CD4-positive, alpha-beta memory T cell (primary cell): ENCODE data around the gene PHB1. TPM values are rescaled to one million over a fixed set of nuclear protein-coding genes. Genes with fewer than 3 reads are reported as not detected.

Source experiments
- CTCF ChIA-PET: fragments of 350-600 bp; sonication (Branson Sonifier 250); formaldehyde crosslinking; loops from one replicate; lab custom pipeline; 2021; ENCODE audit warnings: inconsistent platforms; ENCODE audit not compliant: partially characterized antibody; lab: Charles Lee
- POLR2A ChIA-PET: fragments of 350-600 bp; sonication (Branson Sonifier 250); formaldehyde crosslinking; loops from one replicate; lab custom pipeline; 2021; ENCODE audit not compliant: partially characterized antibody; lab: Charles Lee
- DNase-seq, 5 donors: peaks; one replicate each; pipeline versions ENCODE4 v3.0.0 to v3.0.0-alpha.2; 2020 to 2022; ENCODE audit warnings: mixed read lengths in 1 of 5
- H3K27ac ChIP-seq: one replicate; pipeline ENCODE4 v1.7.0; 2013; ENCODE audit warnings: low read depth, low read length
- H3K27me3 ChIP-seq: 2 replicates; pipeline ENCODE4 v1.7.0; 2013; ENCODE audit warnings: mild to moderate bottlenecking, low read length, moderate library complexity; ENCODE audit not compliant: insufficient read depth
- H3K36me3 ChIP-seq: 2 replicates; pipeline ENCODE4 v1.7.0; 2013; ENCODE audit warnings: mild to moderate bottlenecking, low read length, moderate library complexity; ENCODE audit not compliant: insufficient read depth
- H3K4me1 ChIP-seq: 2 replicates; pipeline ENCODE4 v1.7.0; 2013; ENCODE audit warnings: mild to moderate bottlenecking, low read length, moderate library complexity; ENCODE audit not compliant: insufficient read depth
- H3K4me3 ChIP-seq, 2 donors: one replicate each; pipeline ENCODE4 v1.7.0; 2013; ENCODE audit warnings: low read length in 2 of 2, mild to moderate bottlenecking in 1 of 2
- H3K9me3 ChIP-seq, 2 donors: one replicate each; pipeline ENCODE4 v1.7.0; 2013; ENCODE audit warnings: low read length in 2 of 2, control low read depth in 1 of 2; ENCODE audit not compliant: control insufficient read depth in 1 of 2
- H3K27ac Mint-ChIP-seq, 7 donors: one replicate each; pipeline ENCODE4 v1.8.0; 2020 to 2021; ENCODE audit warnings: mixed read lengths in 7 of 7, mild to moderate bottlenecking in 6 of 7, inconsistent platforms in 3 of 7, moderate library complexity in 3 of 7
- H3K27me3 Mint-ChIP-seq, 2 donors: one replicate each; pipeline ENCODE4 v1.8.0; 2020 to 2021; ENCODE audit warnings: mixed read lengths in 2 of 2
- H3K36me3 Mint-ChIP-seq, 2 donors: one replicate each; pipeline ENCODE4 v1.8.0; 2020 to 2021; ENCODE audit warnings: mixed read lengths in 2 of 2, inconsistent platforms in 1 of 2, mild to moderate bottlenecking in 1 of 2
- H3K4me1 Mint-ChIP-seq, 4 donors: one replicate each; pipeline ENCODE4 v1.8.0; 2020 to 2021; ENCODE audit warnings: mixed read lengths in 4 of 4, mild to moderate bottlenecking in 1 of 4
- H3K4me3 Mint-ChIP-seq, 8 donors: one replicate each; pipeline ENCODE4 v1.8.0; 2020 to 2021; ENCODE audit warnings: mixed read lengths in 8 of 8, mild to moderate bottlenecking in 7 of 8, moderate library complexity in 6 of 8, inconsistent platforms in 3 of 8
- H3K9me3 Mint-ChIP-seq, 8 donors: one replicate each; pipeline ENCODE4 v1.8.0; 2020 to 2021; ENCODE audit warnings: mixed read lengths in 8 of 8, mild to moderate bottlenecking in 5 of 8, inconsistent platforms in 3 of 8, moderate library complexity in 1 of 8
- intact Hi-C: fragments of 100-400 bp; cut with micrococcal nuclease; formaldehyde crosslinking; loops from one replicate; pipeline ENCODE4 v1.15.1; 2023
- polyA plus RNA-seq, 2 donors: library from polyadenylated mRNA; unstranded; fragments of 300-500 nt; fragmentation: Illumina TruSeq; gene quantifications; one replicate each; pipeline ENCODE4 v1.2.3, GENCODE V29; 2021
- total RNA-seq, 2 experiments: library from RNA; stranded (reverse); gene quantifications; one replicate each; pipeline ENCODE4 v1.2.3, GENCODE V29; 2021

The PHB1 gene
- total and polyA plus RNA-seq, 4 experiments from 2014 or later = 62.0 to 202 (median 108) TPM

- DNase-seq = no peak
- Histone ChIP-seq H3K4me1 (peaks cover 42% of the 10 kb centered on the region), H3K27ac (no peak overlapping the region), H3K36me3 (no peaks in the 10 kb centered on the region), H3K4me3 (no peak overlapping the region), H3K27me3 (no peaks in the 10 kb centered on the region), H3K9me3 (no peaks in the 10 kb centered on the region)
- POLR2A ChIA-PET = interaction anchor here (1.0 to 1.6 kb wide), 2 partner anchors 22 to 47 kb away, joined by 3 to 4 read pairs; no protein-coding TSS in a partner anchor
- Mint-ChIP-seq H3K36me3 (peaks cover 0 to 16% of the 10 kb centered on the region in 2 donors), H3K9me3 (no peaks in the 10 kb centered on the region), H3K4me1 (peaks cover 28 to 49% (median 42%) of the 10 kb centered on the region in 4 donors), H3K27me3 (no peaks in the 10 kb centered on the region), H3K4me3 (no peak overlapping the region), H3K27ac (peak overlapping the region in 2 of 7 donors; percentile 71 to 79)
- CTCF ChIA-PET = interaction anchor here (1.1 to 9.3 kb wide), 4 partner anchors 14 to 47 kb away, joined by 3 to 199 read pairs (median 64); no protein-coding TSS in a partner anchor
- intact Hi-C loops = loop anchor here (5.0 kb wide), 1 partner anchor 313 kb away; the partner anchor contains the start of gene SPOP
Measured at GRCh38 chr17:49364119-49364518, 50.6 kb downstream of the PHB1 start.

- DNase-seq = no peak
- POLR2A ChIA-PET = interaction anchor here (1.6 to 8.1 kb wide), 3 partner anchors 19 to 46 kb away, joined by 4 to 197 read pairs (median 95); no protein-coding TSS in a partner anchor
- intact Hi-C loops = loop anchor here (5.0 kb wide), 1 partner anchor 314 kb away; the partner anchor contains the start of gene SPOP
Measured at GRCh38 chr17:49363251-49363650, 51.4 kb downstream of the PHB1 start.

GRCh38 chr17:49362723-49363117 is 52.0 kb downstream of the PHB1 start:
- H3K9me3 Mint-ChIP-seq = no peaks in the 10 kb centered on the region
- Histone ChIP-seq H3K9me3 (no peaks in the 10 kb centered on the region), H3K27ac (peak overlapping the region; percentile 66), H3K4me3 (peak overlapping the region in 1 of 2 donors; percentile 61), H3K27me3 (no peaks in the 10 kb centered on the region), H3K4me1 (peaks cover 56% of the 10 kb centered on the region), H3K36me3 (no peaks in the 10 kb centered on the region)
- peaks cover 38 to 58% (median 53%) of the 10 kb centered on the region in 4 donors for H3K4me1 Mint-ChIP-seq
- no peaks in the 10 kb centered on the region for H3K27me3 Mint-ChIP-seq
- CTCF ChIA-PET = interaction anchor here (8.4 to 9.3 kb wide), 2 partner anchors 20 to 46 kb away, joined by 59 to 69 read pairs; no protein-coding TSS in a partner anchor
- peak overlapping the region; percentile 71 to 98 (median 95) for H3K27ac Mint-ChIP-seq
- POLR2A ChIA-PET = interaction anchor here (0.6 to 8.1 kb wide), 6 partner anchors 19 to 37 kb away, joined by 3 to 197 read pairs (median 4); no protein-coding TSS in a partner anchor
- intact Hi-C loops = loop anchor here (1.0 to 5.0 kb wide), 4 partner anchors 47 to 315 kb away; partner anchors contain the start of genes PHB1 and SPOP
- no peak for DNase-seq
- H3K36me3 Mint-ChIP-seq = peaks cover 0 to 13% of the 10 kb centered on the region in 2 donors
- peak overlapping the region; percentile 87 to 98 (median 91) for H3K4me3 Mint-ChIP-seq

More at GRCh38 chr17:49363251-49363650, 51.4 kb downstream of the PHB1 start:
- Histone ChIP-seq H3K27ac (no peak overlapping the region), H3K4me1 (peaks cover 50% of the 10 kb centered on the region), H3K36me3 (no peaks in the 10 kb centered on the region), H3K27me3 (no peaks in the 10 kb centered on the region), H3K9me3 (no peaks in the 10 kb centered on the region), H3K4me3 (no peak overlapping the region)
- CTCF ChIA-PET = interaction anchor here (8.4 to 9.3 kb wide), 3 partner anchors 21 to 47 kb away, joined by 59 to 199 read pairs (median 69); no protein-coding TSS in a partner anchor
- Mint-ChIP-seq H3K4me3 (peak overlapping the region in 2 of 8 donors; percentile 30 to 90), H3K9me3 (no peaks in the 10 kb centered on the region), H3K4me1 (peaks cover 33 to 54% (median 49%) of the 10 kb centered on the region in 4 donors), H3K27me3 (no peaks in the 10 kb centered on the region), H3K27ac (peak overlapping the region in 6 of 7 donors; percentile 9 to 98 (median 58)), H3K36me3 (peaks cover 0 to 13% of the 10 kb centered on the region in 2 donors)

- Mint-ChIP-seq H3K4me3 (peak within 1 kb of the TSS; percentile 91 to 98 (median 94)), H3K27ac (peak within 1 kb of the TSS; percentile 91 to 98 (median 96)), H3K4me1 (peaks cover 43 to 64% (median 57%) of the 10 kb centered on the region in 4 donors), H3K9me3 (no peaks in the 10 kb centered on the region), H3K36me3 (peaks cover 0 to 13% of the 10 kb centered on the region in 2 donors), H3K27me3 (no peaks in the 10 kb centered on the region)
- POLR2A ChIA-PET = interaction anchor here (0.6 to 8.1 kb wide), 13 partner anchors 10 to 312 kb away, joined by 3 to 197 read pairs (median 5); no protein-coding TSS in a partner anchor
- CTCF ChIA-PET = interaction anchor here (1.3 to 9.3 kb wide), 4 partner anchors 10 to 45 kb away, joined by 3 to 69 read pairs (median 34); no protein-coding TSS in a partner anchor
- no peaks in the 10 kb centered on the region for H3K36me3 ChIP-seq
- DNase-seq = peak; percentile 96 to 98 (median 97)
- peak within 1 kb of the TSS; percentile 48 to 61 for H3K4me3 ChIP-seq
- H3K27me3 ChIP-seq = no peaks in the 10 kb centered on the region
- peaks cover 62% of the 10 kb centered on the region for H3K4me1 ChIP-seq
- intact Hi-C loops = loop anchor here (1.0 to 5.0 kb wide), 6 partner anchors 20 to 315 kb away; partner anchors contain the start of genes PHB1 and SPOP
- H3K9me3 ChIP-seq = no peaks in the 10 kb centered on the region
- H3K27ac ChIP-seq = peak within 1 kb of the TSS; percentile 66
Measured at GRCh38 chr17:49361902-49362722, 52.6 kb downstream of the PHB1 start, which contains the start of gene ZNF652. Gene ZNF652 (minus strand): TSS chr17:49362250. CDS start chr17:49317725, 44,525 bp downstream.

DNA sequence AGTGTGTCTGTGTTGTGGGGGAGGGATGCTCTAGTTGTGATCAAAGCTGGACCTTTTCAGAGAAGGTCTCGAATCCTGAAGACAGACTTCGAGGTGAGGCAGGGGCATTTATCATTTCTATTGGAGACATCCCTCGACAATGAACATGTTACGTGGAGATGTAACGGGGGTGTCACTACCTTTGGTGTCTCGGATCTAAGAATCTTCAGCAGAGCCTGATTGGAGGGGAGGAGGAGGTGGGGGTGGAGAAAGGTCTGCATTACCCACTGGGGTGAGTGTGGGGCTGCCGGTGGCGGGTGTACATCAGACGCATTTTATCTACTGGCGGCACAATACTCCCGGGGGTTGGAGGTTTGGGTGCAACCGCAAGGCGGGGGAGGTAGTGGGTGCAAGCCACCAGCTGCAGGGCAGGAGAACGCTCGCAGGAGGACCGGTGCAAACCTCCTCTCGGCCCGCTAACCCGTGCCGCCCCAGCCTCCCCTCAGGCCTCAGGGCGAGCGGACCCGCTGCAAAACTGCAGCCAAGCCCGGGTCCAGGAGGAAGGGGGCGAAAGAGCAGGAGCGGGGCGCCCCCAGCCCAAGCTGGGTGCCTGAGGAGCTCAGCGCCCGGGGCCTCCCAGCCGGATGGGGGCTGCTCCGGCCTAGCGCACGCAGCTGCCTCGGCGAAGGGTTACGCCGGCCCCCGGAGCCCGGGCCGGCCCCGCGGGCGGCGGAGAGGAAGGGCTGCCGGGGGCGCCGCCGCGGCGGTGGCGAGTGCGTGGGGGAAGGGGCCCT is 53.4 kb downstream of the PHB1 start:
- peak overlapping the region; percentile 48 to 52 for H3K4me3 ChIP-seq

GRCh38 chr17:49360796-49361128 is 53.9 kb downstream of the PHB1 start:
- no peaks in the 10 kb centered on the region for H3K36me3 ChIP-seq
- DNase-seq = no peak
- H3K4me1 ChIP-seq = peaks cover 71% of the 10 kb centered on the region
- Mint-ChIP-seq H3K27me3 (no peaks in the 10 kb centered on the region), H3K4me1 (peaks cover 43 to 72% (median 57%) of the 10 kb centered on the region in 4 donors), H3K4me3 (peak overlapping the region; percentile 88 to 95 (median 92)), H3K9me3 (no peaks in the 10 kb centered on the region), H3K36me3 (peaks cover 0 to 13% of the 10 kb centered on the region in 2 donors), H3K27ac (peak overlapping the region; percentile 91 to 97 (median 95))
- H3K27me3 ChIP-seq = no peaks in the 10 kb centered on the region
- H3K9me3 ChIP-seq = no peaks in the 10 kb centered on the region
- intact Hi-C loops = loop anchor here (1.0 to 5.0 kb wide), 3 partner anchors 18 to 317 kb away; partner anchors contain the start of gene SPOP
- POLR2A ChIA-PET = interaction anchor here (1.2 to 8.1 kb wide), 12 partner anchors 9 to 348 kb away, joined by 3 to 197 read pairs (median 8); partner anchors contain the start of gene PHB1
- CTCF ChIA-PET = interaction anchor here (1.2 to 8.4 kb wide), 8 partner anchors 8 to 197 kb away, joined by 3 to 59 read pairs (median 6); no protein-coding TSS in a partner anchor
- peak overlapping the region; percentile 66 for H3K27ac ChIP-seq
- H3K4me3 ChIP-seq = peak overlapping the region; percentile 48 to 52

More for the DNA sequence above, 53.4 kb downstream of the PHB1 start:
- H3K27me3 Mint-ChIP-seq = no peaks in the 10 kb centered on the region
- ChIA-PET POLR2A (interaction anchor here (1.0 to 8.1 kb wide), 13 partner anchors 9 to 313 kb away, joined by 3 to 197 read pairs (median 6); partner anchors contain the start of gene PHB1), CTCF (interaction anchor here (1.2 to 8.4 kb wide), 6 partner anchors 9 to 135 kb away, joined by 3 to 59 read pairs (median 6); no protein-coding TSS in a partner anchor)
- no peaks in the 10 kb centered on the region for H3K9me3 ChIP-seq
- peak overlapping the region; percentile 91 to 97 (median 95) for H3K27ac Mint-ChIP-seq
- H3K4me1 ChIP-seq = peaks cover 70% of the 10 kb centered on the region
- no peaks in the 10 kb centered on the region for H3K27me3 ChIP-seq
- DNase-seq = peak; percentile 87 to 96 (median 89)
- H3K36me3 Mint-ChIP-seq = peaks cover 0 to 13% of the 10 kb centered on the region in 2 donors
- H3K9me3 Mint-ChIP-seq = no peaks in the 10 kb centered on the region
- H3K27ac ChIP-seq = peak overlapping the region; percentile 66
- H3K4me1 Mint-ChIP-seq = peaks cover 43 to 71% (median 57%) of the 10 kb centered on the region in 4 donors
- intact Hi-C loops = loop anchor here (1.0 to 5.0 kb wide), 3 partner anchors 19 to 316 kb away; partner anchors contain the start of gene SPOP
- no peaks in the 10 kb centered on the region for H3K36me3 ChIP-seq
- peak overlapping the region; percentile 88 to 95 (median 92) for H3K4me3 Mint-ChIP-seq
